GM21529 (cell line): ENCODE data around the gene ELOVL1.
A peak's percentile ranks its signal among the peaks of the same experiment; 100 is the strongest.
"Not testable (repeated sequence)": the region's sequence is repeated elsewhere in the genome, so short reads cannot be mapped to it uniquely, and the experiment has no call there.

Source experiments
- ATAC-seq: cut with Tn5 transposase; IDR thresholded peaks from one replicate; pipeline ENCODE4 v1.9.1; 2021; ENCODE audit not compliant: unreplicated experiment

ELOVL1 gene

GRCh38 chr1:43382027-43382779, 14.4 kb upstream of the ELOVL1 start:
- no peak for ATAC-seq

DNA sequence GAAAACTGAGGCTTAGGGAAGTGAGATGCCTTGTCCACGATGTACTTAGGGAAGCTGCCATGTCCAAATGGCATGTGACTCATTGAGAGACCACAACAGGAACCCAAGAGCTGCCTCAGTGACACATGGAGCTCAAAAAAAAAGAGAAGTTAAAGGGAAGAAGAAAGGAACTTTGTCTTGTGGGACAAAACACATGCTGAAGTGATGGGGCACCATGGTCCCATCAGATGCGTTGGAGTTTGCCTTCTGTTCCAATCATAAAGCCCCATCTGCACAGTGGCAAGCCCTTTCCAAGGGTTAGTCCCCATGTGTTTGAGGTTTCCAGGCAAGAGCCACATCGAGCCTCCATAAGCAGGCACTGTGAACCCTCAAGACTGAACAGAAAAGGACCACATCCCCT, 13.8 kb upstream of the ELOVL1 start:
- ATAC-seq, result no peak

DNA sequence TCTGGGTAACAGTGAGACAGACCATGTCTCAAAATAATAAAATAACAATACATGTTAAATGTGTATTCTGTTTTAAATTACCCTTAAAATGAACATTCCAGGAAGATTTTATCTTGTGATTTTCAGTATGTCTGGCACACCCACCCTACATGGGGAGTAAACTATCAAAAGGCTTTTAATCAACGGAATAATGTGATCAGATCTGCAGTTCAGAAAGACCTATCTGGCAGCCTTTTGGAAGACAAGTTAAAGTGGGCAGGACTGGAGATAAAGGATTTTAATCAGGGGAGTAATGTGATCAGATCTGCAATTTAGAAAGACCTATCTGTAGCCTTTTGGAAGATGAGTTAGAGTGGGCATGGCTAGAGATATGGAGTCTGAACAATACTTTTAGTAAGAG, 11.7 kb upstream of the ELOVL1 start:
- no peak for ATAC-seq

- no peak for ATAC-seq
Observed at GRCh38 chr1:43377831-43378230, 10.0 kb upstream of the ELOVL1 start.

DNA sequence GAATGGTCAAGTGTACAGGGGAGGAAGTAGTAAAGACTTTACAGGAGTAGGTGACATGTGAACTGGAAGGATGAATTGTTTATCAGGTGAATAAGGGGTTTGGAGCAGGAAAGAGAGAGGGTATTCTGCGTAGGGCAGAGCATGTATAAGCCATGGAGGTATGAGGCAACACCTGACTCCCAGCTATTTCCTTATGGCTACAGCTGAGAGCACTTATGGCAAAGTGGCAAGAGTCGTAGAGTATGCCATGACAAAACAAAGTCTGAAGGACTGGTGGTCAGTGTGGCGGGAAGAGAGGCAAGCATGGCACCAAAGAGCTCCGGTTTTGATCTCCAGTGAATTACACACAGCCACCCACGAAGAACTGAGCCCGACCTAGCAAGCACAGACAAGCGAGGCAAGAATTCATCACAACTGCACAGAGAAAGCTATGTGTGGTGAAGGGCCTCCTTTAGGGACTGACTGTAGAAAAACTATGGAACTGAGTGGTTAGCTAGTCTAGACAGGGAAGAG, 9.0 kb upstream of the ELOVL1 start:
- no peak for ATAC-seq

GRCh38 chr1:43373066-43373940, 5.5 kb upstream of the ELOVL1 start:
- ATAC-seq, result no peak

DNA sequence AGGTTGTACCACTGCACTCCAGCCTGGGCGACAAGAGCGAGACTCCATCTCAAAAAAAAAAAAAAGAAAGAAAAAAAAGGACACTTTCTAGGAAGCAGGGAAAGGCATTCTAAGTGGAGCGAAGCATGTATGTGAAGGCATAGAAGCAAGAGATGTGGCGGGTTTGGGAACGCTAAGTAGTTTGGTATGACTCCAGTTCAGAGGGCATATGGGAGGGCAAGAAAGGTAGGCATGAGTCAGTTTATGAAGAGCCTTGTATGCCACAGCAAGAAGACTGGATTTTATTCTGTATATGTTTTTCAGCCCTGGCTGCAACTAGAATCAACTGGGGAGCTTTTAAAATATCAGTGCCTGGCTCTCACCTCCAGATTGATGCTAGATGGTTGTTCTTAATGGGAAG, 4.4 kb upstream of the ELOVL1 start:
- no peak for ATAC-seq

- no peak for ATAC-seq
Observed at GRCh38 chr1:43370564-43370963, 2.8 kb upstream of the ELOVL1 start.

- ATAC-seq, result not testable (repeated sequence)
Observed at GRCh38 chr1:43369779-43370178, 2.0 kb upstream of the ELOVL1 start.

GRCh38 chr1:43368646-43369020, 822 bp upstream of the ELOVL1 start:
- no peak for ATAC-seq

DNA sequence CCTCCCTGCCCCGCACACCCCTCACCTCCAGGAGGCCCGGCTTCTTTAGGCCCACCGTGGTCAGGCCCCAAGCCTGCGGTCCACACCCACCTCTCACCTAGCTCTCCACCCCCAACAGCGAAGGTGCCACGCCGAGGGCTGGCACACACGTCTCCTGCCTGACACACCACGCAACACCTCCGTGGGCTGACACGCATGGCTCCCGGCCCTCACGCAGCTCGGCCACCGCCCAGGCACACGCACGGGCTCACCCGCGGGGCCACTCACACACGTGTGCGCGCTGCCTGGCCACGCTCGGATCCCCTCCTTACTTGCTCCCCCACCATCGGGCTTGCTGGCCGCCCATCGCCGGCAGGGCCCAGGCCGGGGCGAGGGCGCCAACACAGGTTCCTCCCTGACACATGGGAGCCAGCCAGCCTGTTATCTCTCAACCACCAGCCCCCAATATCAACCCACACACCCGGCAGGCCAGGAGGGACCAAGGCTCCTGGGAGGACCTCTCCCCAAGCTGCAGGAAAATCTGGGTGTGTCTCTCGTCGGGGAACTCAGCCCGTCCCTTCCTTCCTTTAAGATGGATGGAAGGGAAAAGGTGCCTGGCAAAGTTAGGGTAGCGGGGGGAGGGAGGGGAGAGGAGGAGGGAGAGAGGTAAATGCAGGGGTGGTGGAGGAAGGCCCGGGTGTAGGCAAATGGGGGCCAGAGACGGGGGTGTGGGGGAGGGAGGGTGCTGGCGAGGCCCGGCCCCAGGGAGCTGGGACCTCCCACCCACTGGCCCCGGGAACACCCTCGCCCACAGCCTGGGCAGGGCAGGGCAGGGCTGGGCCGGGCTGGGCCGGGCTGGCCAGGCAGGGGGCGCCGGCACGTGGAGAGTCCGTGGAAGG, 546 bp downstream of the ELOVL1 start:
- ATAC-seq, result peak; percentile 43

- no peak for ATAC-seq
Observed at GRCh38 chr1:43366601-43367025, 1.2 kb downstream of the ELOVL1 start.

- no peak for ATAC-seq
Observed at GRCh38 chr1:43366179-43366578, 1.6 kb downstream of the ELOVL1 start.

DNA sequence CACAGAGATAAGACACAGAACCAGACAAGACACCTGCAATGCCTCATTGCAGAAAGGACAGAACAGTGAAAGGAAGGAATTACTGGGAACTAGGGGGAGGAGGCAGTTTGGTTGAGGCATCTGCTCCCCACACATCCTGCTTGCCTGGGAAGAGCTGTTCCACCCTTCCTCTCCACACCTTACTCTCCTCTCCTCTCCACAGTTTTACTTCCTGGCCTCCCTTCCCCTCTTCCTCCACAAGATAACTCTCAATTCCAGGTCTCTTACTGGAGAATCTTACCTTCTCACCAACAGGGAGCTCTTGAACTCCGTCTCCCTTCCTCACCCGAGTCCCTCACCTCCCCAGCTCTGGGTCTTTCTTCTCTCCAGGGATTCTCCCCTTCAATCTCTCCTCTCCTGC, 2.1 kb downstream of the ELOVL1 start:
- no peak for ATAC-seq

- no peak for ATAC-seq
Observed at GRCh38 chr1:43363935-43364525, 3.8 kb downstream of the ELOVL1 start.

DNA sequence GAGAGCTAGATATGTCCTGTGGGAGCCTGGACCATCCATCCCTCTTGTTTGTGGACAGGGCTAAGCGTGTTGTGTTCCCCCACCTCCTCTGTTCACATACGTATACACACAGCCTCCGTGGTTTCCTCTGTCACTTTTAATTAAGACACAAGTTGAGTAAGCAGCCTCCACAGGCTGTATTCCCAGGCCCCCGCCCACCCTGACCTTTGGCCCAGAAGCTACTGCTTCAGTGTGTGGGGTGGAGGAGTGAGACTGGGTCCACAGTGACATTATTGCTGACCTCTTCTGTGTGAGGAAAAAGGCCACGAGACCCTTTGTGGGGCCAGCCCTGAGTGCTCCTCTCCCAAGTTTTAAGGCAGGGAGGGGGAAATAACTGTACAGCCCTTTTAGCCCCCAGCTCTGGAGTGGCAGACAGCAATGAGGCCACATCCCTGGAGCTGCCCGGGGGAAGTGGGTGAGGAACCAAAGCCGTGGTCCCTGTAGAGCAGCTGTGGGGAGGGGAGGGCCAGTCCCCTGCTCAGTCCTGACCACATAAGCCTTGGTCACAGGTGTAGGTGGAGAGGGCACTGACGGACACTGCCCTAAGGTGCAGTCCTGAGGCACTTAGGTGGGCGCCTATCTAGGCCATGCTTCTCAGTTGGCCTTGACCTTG, 4.4 kb downstream of the ELOVL1 start:
- no peak for ATAC-seq

DNA sequence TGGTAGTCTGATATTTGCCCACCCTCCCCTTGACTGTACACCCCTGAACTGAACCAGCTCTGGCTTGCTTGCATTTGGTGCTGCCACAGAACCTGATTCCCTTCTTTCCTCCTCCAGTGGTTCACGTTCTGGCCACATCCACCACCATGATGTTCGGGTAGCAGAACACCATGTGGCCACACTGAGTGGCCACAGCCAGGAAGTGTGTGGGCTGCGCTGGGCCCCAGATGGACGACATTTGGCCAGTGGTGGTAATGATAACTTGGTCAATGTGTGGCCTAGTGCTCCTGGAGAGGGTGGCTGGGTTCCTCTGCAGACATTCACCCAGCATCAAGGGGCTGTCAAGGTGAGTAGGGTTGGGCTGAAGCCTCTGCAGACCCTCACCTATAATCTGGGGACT, 7.2 kb downstream of the ELOVL1 start:
- no peak for ATAC-seq

DNA sequence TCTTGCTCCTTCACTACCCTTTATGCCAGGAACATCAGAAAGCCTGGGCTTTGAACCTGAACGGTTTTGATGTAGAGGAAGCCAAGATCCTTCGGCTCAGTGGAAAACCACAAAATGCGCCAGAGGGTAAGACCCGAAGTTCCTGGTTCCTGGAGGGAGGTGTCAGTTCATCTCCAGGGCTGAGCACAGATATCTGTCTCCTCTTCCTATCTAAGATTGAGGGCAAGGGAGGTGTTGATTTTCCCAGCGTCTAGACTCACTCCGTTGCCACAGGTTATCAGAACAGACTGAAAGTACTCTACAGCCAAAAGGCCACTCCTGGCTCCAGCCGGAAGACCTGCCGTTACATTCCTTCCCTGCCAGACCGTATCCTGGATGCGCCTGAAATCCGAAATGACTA, 8.1 kb downstream of the ELOVL1 start:
- ATAC-seq, result no peak

DNA sequence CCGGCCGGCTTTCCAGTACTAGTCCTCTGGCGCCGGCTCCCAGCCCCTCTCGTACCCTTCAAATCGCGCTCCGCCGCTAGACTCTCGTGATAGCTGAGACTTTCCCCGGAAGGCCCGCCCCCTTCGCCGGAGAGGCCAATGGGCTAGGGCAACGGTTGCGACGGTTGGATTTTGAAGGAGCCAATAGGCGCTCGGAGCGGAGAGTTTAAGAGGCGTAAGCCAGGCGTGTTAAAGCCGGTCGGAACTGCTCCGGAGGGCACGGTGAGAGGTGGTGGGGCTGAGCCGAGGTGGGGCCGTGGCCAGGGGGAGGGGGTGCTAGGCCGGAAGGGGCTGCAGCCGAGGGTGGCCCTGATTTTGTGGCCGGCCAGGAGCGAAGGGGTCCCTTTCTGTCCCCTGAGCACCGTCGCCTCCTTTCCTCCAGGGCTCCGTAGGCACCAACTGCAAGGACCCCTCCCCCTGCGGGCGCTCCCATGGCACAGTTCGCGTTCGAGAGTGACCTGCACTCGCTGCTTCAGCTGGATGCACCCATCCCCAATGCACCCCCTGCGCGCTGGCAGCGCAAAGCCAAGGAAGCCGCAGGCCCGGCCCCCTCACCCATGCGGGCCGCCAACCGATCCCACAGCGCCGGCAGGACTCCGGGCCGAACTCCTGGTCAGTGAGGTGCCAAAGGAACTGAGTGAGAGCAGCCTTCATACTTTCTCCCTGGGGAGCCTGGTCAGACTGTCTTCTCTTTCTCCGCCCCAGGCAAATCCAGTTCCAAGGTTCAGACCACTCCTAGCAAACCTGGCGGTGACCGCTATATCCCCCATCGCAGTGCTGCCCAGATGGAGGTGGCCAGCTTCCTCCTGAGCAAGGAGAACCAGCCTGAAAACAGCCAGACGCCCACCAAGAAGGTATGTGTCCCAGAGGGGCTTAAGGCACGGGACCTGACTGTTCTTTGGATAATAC, 8.8 kb downstream of the ELOVL1 start, which contains the start of gene CDC20:
TSS of gene CDC20 (plus strand) at position 236 of the 948 bp plus-strand sequence. CDS start at position 471, 235 bp downstream.
- ATAC-seq, result peak; percentile 97
